Esophagus (tissue), 2 donors: ENCODE results near the gene PGM1. TPM values are rescaled to one million over a fixed set of nuclear protein-coding genes. Genes with fewer than 3 reads are reported as not detected.

Experiments used
- H3K27ac ChIP-seq, 2 donors: one replicate each; pipeline ENCODE4 v1.5.1; 2013; ENCODE audit warnings: low read depth in 2 of 2, mild to moderate bottlenecking in 2 of 2, inconsistent platforms in 1 of 2, low read length in 1 of 2, moderate library complexity in 1 of 2
- H3K27me3 ChIP-seq, 2 donors: one replicate each; pipeline ENCODE4 v1.6.1; 2013; ENCODE audit warnings: low read length in 2 of 2, control low read depth in 1 of 2, mild to moderate bottlenecking in 1 of 2; ENCODE audit not compliant: insufficient read depth in 2 of 2, control insufficient read depth in 1 of 2
- H3K36me3 ChIP-seq, 2 donors: one replicate each; pipeline ENCODE4 v1.6.1; 2013; ENCODE audit warnings: low read length in 1 of 2; ENCODE audit not compliant: control insufficient read depth in 2 of 2, insufficient read depth in 2 of 2
- H3K4me1 ChIP-seq, 2 donors: one replicate each; pipeline ENCODE4 v1.6.1; 2013; ENCODE audit warnings: low read length in 1 of 2; ENCODE audit not compliant: control insufficient read depth in 2 of 2, insufficient read depth in 2 of 2
- H3K4me3 ChIP-seq, 2 donors: one replicate each; pipeline ENCODE4 v1.5.1; 2013; ENCODE audit warnings: low read length in 2 of 2, mild to moderate bottlenecking in 2 of 2, low read depth in 1 of 2, moderate library complexity in 1 of 2
- H3K9me3 ChIP-seq, 2 donors: one replicate each; pipeline ENCODE4 v1.6.1; 2013; ENCODE audit warnings: mild to moderate bottlenecking in 2 of 2, low read depth in 1 of 2, low read length in 1 of 2, moderate library complexity in 1 of 2; ENCODE audit not compliant: control insufficient read depth in 2 of 2, insufficient read depth in 1 of 2
- WGBS, 2 donors: extraction: QIAGEN DNeasy Blood & Tissue Kit; methylation state at CpG; one replicate each; pipeline ENCODE4 v1.1.7; 2013; 5-methylcytosine and 5-hydroxymethylcytosine counted together
- polyA plus RNA-seq, 2 donors: library from polyadenylated mRNA; stranded (reverse); fragments of 200-250 nt; gene quantifications; one replicate each; pipeline ENCODE4 v1.2.3, GENCODE V29; 2013
- donor health status: healthy with polysubstance abuse.
- donor health status: Bipolar disorder and iron deficiency.

PGM1 gene
- polyA plus RNA-seq, 2 donors, result 5.4 to 28.0 TPM

DNA sequence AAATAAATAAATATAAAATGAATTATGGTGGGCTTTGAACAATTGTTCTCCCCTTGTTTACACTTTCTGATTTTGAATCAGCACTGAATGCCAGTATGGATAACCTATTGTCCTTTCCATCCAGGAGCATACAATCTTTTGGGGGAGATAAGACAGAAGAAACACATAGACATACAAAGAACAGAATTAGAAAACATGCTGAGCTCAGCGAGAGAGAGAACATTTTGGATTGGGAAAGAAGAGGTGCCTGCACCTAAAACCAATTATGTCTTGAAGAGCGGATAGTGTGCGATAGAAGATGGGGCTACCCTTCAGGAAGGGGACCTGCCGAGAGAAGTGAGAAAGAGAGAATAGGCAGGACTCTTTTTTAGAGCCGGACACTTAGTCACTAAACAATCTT lies 6.6 kb downstream of the PGM1 start:
- H3K27me3 ChIP-seq, result no peaks in the 10 kb centered on the region
- no peak overlapping the region for H3K27ac ChIP-seq
- no peaks in the 10 kb centered on the region for H3K4me1 ChIP-seq
- no peaks in the 10 kb centered on the region for H3K36me3 ChIP-seq
- 96 to 97% methylated on average over 5 of the region's 5 CpGs for WGBS, 2 donors
- H3K4me3 ChIP-seq, result no peak overlapping the region
- no peaks in the 10 kb centered on the region for H3K9me3 ChIP-seq

GRCh38 chr1:63600248-63600647 lies 7.0 kb downstream of the PGM1 start:
- WGBS, 2 donors, result 60 to 81% methylated on average over 5 of the region's 5 CpGs
- H3K36me3 ChIP-seq, result no peaks in the 10 kb centered on the region
- no peaks in the 10 kb centered on the region for H3K4me1 ChIP-seq
- no peaks in the 10 kb centered on the region for H3K27me3 ChIP-seq
- H3K4me3 ChIP-seq, result no peak overlapping the region
- H3K27ac ChIP-seq, result no peak overlapping the region
- no peaks in the 10 kb centered on the region for H3K9me3 ChIP-seq

GRCh38 chr1:63601061-63601460 lies 7.8 kb downstream of the PGM1 start:
- Histone ChIP-seq H3K27me3 (no peaks in the 10 kb centered on the region), H3K4me3 (no peak overlapping the region), H3K9me3 (no peaks in the 10 kb centered on the region), H3K27ac (no peak overlapping the region), H3K36me3 (no peaks in the 10 kb centered on the region), H3K4me1 (no peaks in the 10 kb centered on the region)
- 84 to 86% methylated on average over 3 of the region's 3 CpGs for WGBS, 2 donors

DNA sequence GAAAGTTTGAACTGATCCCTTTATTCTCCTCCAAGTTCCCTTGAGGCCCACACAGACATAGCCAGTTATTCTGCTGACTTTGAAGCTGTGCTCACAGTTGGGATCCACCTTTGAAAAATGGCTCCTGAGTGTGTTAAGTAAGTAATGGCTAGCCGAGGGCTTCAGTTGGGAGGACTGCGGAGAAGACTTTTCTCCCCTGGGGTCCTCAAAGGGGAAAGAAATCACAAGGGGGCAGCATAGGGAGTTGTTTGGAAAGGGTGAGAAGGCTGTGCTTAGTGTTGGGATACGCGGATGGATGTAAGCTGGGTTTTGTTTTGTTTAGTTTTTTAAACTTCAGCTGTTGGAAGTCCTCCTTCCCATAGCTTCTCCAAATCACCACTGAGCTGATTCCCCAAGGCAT lies 8.3 kb downstream of the PGM1 start:
- WGBS, 2 donors, result 78 to 90% methylated on average over 4 of the region's 4 CpGs

GRCh38 chr1:63601912-63602311 lies 8.7 kb downstream of the PGM1 start:
- Histone ChIP-seq H3K36me3 (no peaks in the 10 kb centered on the region), H3K4me1 (no peaks in the 10 kb centered on the region), H3K27me3 (no peaks in the 10 kb centered on the region), H3K27ac (no peak overlapping the region), H3K4me3 (no peak overlapping the region), H3K9me3 (no peaks in the 10 kb centered on the region)
- WGBS, 2 donors, result 98 to 100% methylated on average over 1 of the region's 1 CpG

More for the DNA sequence above, 8.3 kb downstream of the PGM1 start:
- Histone ChIP-seq H3K4me3 (no peak overlapping the region), H3K4me1 (no peaks in the 10 kb centered on the region), H3K36me3 (no peaks in the 10 kb centered on the region), H3K27ac (no peak overlapping the region), H3K27me3 (no peaks in the 10 kb centered on the region), H3K9me3 (no peaks in the 10 kb centered on the region)

DNA sequence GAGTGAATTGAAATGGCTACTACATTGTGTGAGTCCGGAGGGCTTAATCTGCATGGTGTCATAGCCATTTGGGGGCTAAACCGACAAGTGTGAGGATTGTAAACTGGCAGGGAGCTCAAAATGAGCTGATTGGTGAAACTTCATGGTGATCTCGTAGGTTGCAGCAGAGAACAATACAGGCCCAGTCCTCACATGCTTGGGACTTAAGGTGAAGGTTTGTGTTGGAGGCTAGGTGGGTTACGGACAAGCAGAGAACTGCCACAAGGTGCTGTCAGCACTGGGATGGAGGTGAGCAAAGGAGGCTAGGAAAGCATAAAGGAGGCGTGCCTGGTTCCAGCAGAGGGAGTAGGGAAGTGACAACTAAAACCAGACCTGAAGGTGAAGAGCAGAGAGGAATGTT lies 9.4 kb downstream of the PGM1 start:
- no peaks in the 10 kb centered on the region for H3K9me3 ChIP-seq
- H3K27ac ChIP-seq, result no peak overlapping the region
- WGBS, 2 donors, result 86 to 94% methylated on average over 5 of the region's 5 CpGs
- H3K36me3 ChIP-seq, result no peaks in the 10 kb centered on the region
- H3K27me3 ChIP-seq, result no peaks in the 10 kb centered on the region
- H3K4me1 ChIP-seq, result no peaks in the 10 kb centered on the region
- H3K4me3 ChIP-seq, result no peak overlapping the region

DNA sequence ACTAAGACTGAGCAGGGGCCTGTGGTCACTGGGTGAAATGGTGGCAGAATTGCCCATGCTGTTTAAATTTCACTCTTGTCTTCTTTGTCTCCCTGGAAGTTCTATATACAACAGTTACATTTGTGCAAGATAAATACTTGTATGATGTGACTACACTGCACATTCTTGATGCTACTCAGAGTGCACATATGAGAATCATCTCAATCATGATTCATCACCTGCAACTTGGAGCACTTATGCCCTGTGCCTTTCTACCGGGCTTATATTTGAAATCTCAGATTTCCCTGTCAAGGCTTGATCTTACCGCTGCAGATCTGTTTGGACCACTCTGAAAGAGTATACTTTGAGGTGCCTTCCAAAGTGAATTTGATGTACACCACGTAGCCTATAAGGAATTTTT lies 10.6 kb downstream of the PGM1 start:
- no peak overlapping the region for H3K27ac ChIP-seq
- no peaks in the 10 kb centered on the region for H3K27me3 ChIP-seq
- no peaks in the 10 kb centered on the region for H3K36me3 ChIP-seq
- WGBS, 2 donors, result 97 to 98% methylated on average over 3 of the region's 3 CpGs
- H3K9me3 ChIP-seq, result no peaks in the 10 kb centered on the region
- no peak overlapping the region for H3K4me3 ChIP-seq
- H3K4me1 ChIP-seq, result no peaks in the 10 kb centered on the region

GRCh38 chr1:63607322-63607721 lies 14.1 kb downstream of the PGM1 start:
- Histone ChIP-seq H3K27me3 (no peaks in the 10 kb centered on the region), H3K4me3 (no peak overlapping the region), H3K27ac (no peak overlapping the region), H3K9me3 (no peaks in the 10 kb centered on the region), H3K36me3 (no peaks in the 10 kb centered on the region), H3K4me1 (no peaks in the 10 kb centered on the region)
- 96 to 98% methylated on average over 7 of the region's 7 CpGs for WGBS, 2 donors

- no peak overlapping the region for H3K4me3 ChIP-seq
- WGBS, 2 donors, result 78 to 86% methylated on average over 3 of the region's 3 CpGs
- H3K27me3 ChIP-seq, result no peaks in the 10 kb centered on the region
- no peaks in the 10 kb centered on the region for H3K36me3 ChIP-seq
- no peaks in the 10 kb centered on the region for H3K4me1 ChIP-seq
- no peak overlapping the region for H3K27ac ChIP-seq
- no peaks in the 10 kb centered on the region for H3K9me3 ChIP-seq
Measured at GRCh38 chr1:63611231-63611630, 18.0 kb downstream of the PGM1 start.

DNA sequence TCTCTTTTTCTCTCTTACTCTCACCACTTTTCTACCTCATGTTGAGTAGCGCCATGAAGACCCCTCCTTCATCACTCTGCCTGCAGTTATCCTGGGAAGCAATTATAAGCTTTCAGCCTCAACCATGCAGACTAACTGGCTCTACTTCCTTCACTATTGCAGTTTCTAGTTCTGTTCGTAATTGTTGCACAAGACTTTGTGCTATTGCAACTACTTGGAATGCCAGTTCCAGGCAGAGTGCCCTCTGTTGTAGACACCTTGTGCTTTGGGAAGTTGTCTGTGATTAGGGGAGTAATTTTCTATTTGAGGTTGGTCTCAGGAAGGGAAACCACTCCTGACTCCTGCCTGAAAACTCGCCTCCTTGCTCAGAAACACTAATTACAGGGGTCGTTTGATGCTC lies 19.4 kb downstream of the PGM1 start:
- Histone ChIP-seq H3K27me3 (no peaks in the 10 kb centered on the region), H3K4me3 (no peak overlapping the region), H3K27ac (no peak overlapping the region), H3K36me3 (no peaks in the 10 kb centered on the region), H3K4me1 (no peaks in the 10 kb centered on the region), H3K9me3 (no peaks in the 10 kb centered on the region)
- WGBS, 2 donors, result 80 to 88% methylated on average over 4 of the region's 4 CpGs
